SHP77 (cell line): ENCODE data around the gene AGPS.
"Not testable (repeated sequence)": the region's sequence is repeated elsewhere in the genome, so short reads cannot be mapped to it uniquely, and the experiment has no call there.

ENCODE experiments used
- DNase-seq, 2 experiments: peaks; one replicate each; lab custom pipeline; 2025; lab: John Stamatoyannopoulos, UW

AGPS gene

GRCh38 chr2:177385151-177385550 lies 7.4 kb upstream of the AGPS start:
- no peak for DNase-seq

- DNase-seq = no peak
Measured at GRCh38 chr2:177391822-177392372, 676 bp upstream of the AGPS start.

- no peak for DNase-seq
Measured at GRCh38 chr2:177393203-177393755, 706 bp downstream of the AGPS start.

GRCh38 chr2:177393824-177394593 lies 1.4 kb downstream of the AGPS start:
- DNase-seq = no peak

GRCh38 chr2:177394594-177394973 lies 2.0 kb downstream of the AGPS start:
- DNase-seq = no peak

- no peak for DNase-seq
Measured at GRCh38 chr2:177395351-177396065, 2.9 kb downstream of the AGPS start.

GRCh38 chr2:177396703-177397460 lies 4.3 kb downstream of the AGPS start:
- no peak for DNase-seq

GRCh38 chr2:177397481-177398289 lies 5.1 kb downstream of the AGPS start:
- no peak for DNase-seq

- DNase-seq = no peak
Measured at GRCh38 chr2:177398290-177398683, 5.7 kb downstream of the AGPS start.

GRCh38 chr2:177398791-177399190 lies 6.2 kb downstream of the AGPS start:
- no peak for DNase-seq

- DNase-seq = no peak
Measured at GRCh38 chr2:177399376-177399775, 6.8 kb downstream of the AGPS start.

- DNase-seq = no peak
Measured at GRCh38 chr2:177400337-177400923, 7.9 kb downstream of the AGPS start.

- no peak for DNase-seq
Measured at GRCh38 chr2:177402096-177402495, 9.5 kb downstream of the AGPS start.

GRCh38 chr2:177403838-177404237 lies 11.3 kb downstream of the AGPS start:
- no peak for DNase-seq

GRCh38 chr2:177404243-177404642 lies 11.7 kb downstream of the AGPS start:
- no peak for DNase-seq

GRCh38 chr2:177405029-177405692 lies 12.6 kb downstream of the AGPS start:
- no peak for DNase-seq

- no peak for DNase-seq
Measured at GRCh38 chr2:177406182-177406581, 13.6 kb downstream of the AGPS start.

- no peak for DNase-seq
Measured at GRCh38 chr2:177407031-177407430, 14.5 kb downstream of the AGPS start.

GRCh38 chr2:177410629-177411028 lies 18.1 kb downstream of the AGPS start:
- DNase-seq = not testable (repeated sequence)

GRCh38 chr2:177413703-177414102 lies 21.1 kb downstream of the AGPS start:
- no peak for DNase-seq
